Smooth muscle cell (in vitro differentiated cells): ENCODE results near the gene UBE2J2. TPM values are rescaled to one million over a fixed set of nuclear protein-coding genes. Genes with fewer than 3 reads are reported as not detected.

ENCODE experiments used
- DNase-seq: peaks from one replicate; lab custom pipeline; 2025; ENCODE audit not compliant: unreplicated experiment; lab: John Stamatoyannopoulos, UW
- H2AFZ ChIP-seq: fragments of 200-600 bp; sonication (generic); 2 replicates; pipeline ENCODE4 v1.6.0; 2016; ENCODE audit warnings: antibody characterized with exemption, low read depth, mild to moderate bottlenecking
- H3F3A ChIP-seq: fragments of 200-600 bp; sonication (generic); 2 replicates; pipeline ENCODE4 v1.6.0; 2017; ENCODE audit warnings: antibody characterized with exemption, low read depth
- H3K27ac ChIP-seq: fragments of 200-600 bp; sonication (generic); 2 replicates; pipeline ENCODE4 v1.5.1; 2016; ENCODE audit warnings: low read depth, mild to moderate bottlenecking
- H3K27me3 ChIP-seq: fragments of 200-600 bp; sonication (generic); 2 replicates; pipeline ENCODE4 v1.6.1; 2016; ENCODE audit warnings: low read depth, mild to moderate bottlenecking
- H3K36me3 ChIP-seq: fragments of 200-600 bp; sonication (generic); 2 replicates; pipeline ENCODE4 v1.5.1; 2016; ENCODE audit warnings: low read depth
- H3K4me1 ChIP-seq: fragments of 200-600 bp; sonication (generic); 2 replicates; pipeline ENCODE4 v1.5.1; 2016; ENCODE audit warnings: low read depth
- H3K4me2 ChIP-seq: fragments of 200-600 bp; sonication (generic); 2 replicates; pipeline ENCODE4 v1.6.0; 2016; ENCODE audit warnings: mild to moderate bottlenecking
- H3K4me3 ChIP-seq: fragments of 200-600 bp; sonication (generic); 2 replicates; pipeline ENCODE4 v1.5.1; 2016; ENCODE audit warnings: mild to moderate bottlenecking
- H3K79me2 ChIP-seq: fragments of 200-600 bp; sonication (generic); 2 replicates; pipeline ENCODE4 v1.6.0; 2016; ENCODE audit warnings: low read depth, mild to moderate bottlenecking
- H3K9ac ChIP-seq: fragments of 200-600 bp; sonication (generic); 2 replicates; pipeline ENCODE4 v1.6.0; 2016; ENCODE audit warnings: low read depth
- H3K9me3 ChIP-seq: fragments of 200-600 bp; sonication (generic); replicated peaks from 2 replicates; pipeline ENCODE4 v1.5.1; 2016; ENCODE audit warnings: low read depth
- H4K20me1 ChIP-seq: fragments of 200-600 bp; sonication (generic); 2 replicates; pipeline ENCODE4 v1.6.0; 2016; ENCODE audit warnings: low read depth
- WGBS: methylation state at CpG from one replicate; pipeline ENCODE4 v1.1.7; 2016; ENCODE audit warnings: low lambda C conversion rate; 5-methylcytosine and 5-hydroxymethylcytosine counted together
- polyA plus RNA-seq: library from polyadenylated mRNA; unstranded; fragments of >200 nt; fragmentation: Nextera tagmentation; extraction: Ambion mirVana; gene quantifications from 2 replicates; pipeline ENCODE4 v1.2.1, GENCODE V29; 2016
- total RNA-seq: library from RNA; depleted of rRNA; stranded (reverse); fragments of >200 nt; gene quantifications from 2 replicates; pipeline ENCODE4 v1.2.3, GENCODE V29; 2014
- TF ChIP-seq, protein P1 (sequence below): fragments of 200-600 bp; sonication (generic); IDR thresholded peaks from 2 replicates; pipeline ENCODE4 v1.5.1; 2017; ENCODE audit warnings: borderline replicate concordance, mild to moderate bottlenecking, antibody characterized with exemption; ENCODE audit not compliant: insufficient read depth, poor library complexity, severe bottlenecking

UBE2J2 gene
- total and polyA plus RNA-seq, 2 experiments from 2014 or later = 30.2 to 72.9 TPM

DNA sequence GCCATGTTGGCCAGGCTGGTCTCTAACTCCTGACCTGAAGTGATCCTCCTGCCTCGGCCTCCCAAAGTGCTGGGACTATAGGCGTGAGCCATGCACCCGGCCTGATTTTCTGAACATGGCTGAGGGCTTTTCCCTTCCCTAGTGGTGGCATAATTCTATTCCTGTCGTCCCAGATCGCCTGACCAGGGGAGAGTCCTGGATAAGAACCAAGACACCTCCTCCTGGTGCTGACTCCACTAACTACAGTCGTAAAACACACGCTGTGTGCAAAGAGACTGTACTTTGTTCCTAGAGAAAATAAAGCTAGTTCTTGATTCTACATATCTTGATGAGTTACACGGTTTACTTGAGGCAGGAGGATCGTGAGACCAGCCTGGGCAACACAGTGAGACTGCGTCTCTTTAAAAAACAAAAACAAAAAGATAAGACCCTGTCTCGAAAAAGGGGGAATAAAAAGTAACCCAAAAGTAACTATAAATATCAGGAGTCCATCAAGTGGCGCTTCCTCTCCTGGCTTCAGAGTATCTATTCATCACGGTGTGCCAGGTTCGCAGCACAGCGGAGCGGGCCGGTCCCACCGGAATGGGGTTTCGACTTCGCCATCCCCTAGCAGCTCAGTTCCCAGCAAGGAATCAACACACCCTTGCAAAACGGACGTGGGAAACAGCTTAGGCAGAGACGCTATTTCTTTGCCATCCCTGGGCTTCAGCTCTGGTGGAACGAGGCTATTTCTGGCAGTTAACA lies 42.8 kb downstream of the UBE2J2 start:
- DNase-seq = no peak
- Histone ChIP-seq H3K4me1 (peaks cover 7% of the 10 kb centered on the region), H3K4me2 (peak overlapping the region; percentile 87), H2AFZ (peak overlapping the region; percentile 51), H3K27me3 (no peaks in the 10 kb centered on the region), H3K9me3 (no peaks in the 10 kb centered on the region), H3K36me3 (no peaks in the 10 kb centered on the region), H3K4me3 (peak overlapping the region; percentile 99), H3K27ac (peak overlapping the region; percentile 80), H3K9ac (peak overlapping the region; percentile 95), H4K20me1 (peaks cover 45% of the 10 kb centered on the region), H3K79me2 (peaks cover 62% of the 10 kb centered on the region), H3F3A (no peaks in the 10 kb centered on the region)
- TF ChIP-seq, protein P1, sequence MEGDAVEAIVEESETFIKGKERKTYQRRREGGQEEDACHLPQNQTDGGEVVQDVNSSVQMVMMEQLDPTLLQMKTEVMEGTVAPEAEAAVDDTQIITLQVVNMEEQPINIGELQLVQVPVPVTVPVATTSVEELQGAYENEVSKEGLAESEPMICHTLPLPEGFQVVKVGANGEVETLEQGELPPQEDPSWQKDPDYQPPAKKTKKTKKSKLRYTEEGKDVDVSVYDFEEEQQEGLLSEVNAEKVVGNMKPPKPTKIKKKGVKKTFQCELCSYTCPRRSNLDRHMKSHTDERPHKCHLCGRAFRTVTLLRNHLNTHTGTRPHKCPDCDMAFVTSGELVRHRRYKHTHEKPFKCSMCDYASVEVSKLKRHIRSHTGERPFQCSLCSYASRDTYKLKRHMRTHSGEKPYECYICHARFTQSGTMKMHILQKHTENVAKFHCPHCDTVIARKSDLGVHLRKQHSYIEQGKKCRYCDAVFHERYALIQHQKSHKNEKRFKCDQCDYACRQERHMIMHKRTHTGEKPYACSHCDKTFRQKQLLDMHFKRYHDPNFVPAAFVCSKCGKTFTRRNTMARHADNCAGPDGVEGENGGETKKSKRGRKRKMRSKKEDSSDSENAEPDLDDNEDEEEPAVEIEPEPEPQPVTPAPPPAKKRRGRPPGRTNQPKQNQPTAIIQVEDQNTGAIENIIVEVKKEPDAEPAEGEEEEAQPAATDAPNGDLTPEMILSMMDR = peak; percentile 27
- WGBS = 29% methylated on average over 24 of the region's 24 CpGs

DNA sequence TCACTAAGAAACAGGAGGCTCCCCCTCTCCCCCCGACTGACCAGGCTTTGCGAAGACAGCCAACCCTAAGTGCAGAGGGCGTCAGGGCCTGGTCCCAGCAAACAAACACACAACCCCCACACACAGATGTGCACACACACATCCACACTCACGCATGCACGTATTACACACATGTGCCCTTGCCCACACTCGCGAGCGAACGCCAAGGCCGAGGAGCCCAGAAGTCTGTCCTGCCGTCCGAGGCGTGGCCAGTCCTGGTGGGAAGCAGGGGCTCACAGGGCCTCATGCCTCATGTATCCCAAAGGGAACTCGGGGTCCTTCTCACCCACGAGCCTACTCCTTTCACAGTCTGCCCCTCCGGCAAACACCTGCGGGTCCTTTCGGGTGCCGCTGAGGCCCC lies 43.9 kb downstream of the UBE2J2 start:
- TF ChIP-seq, protein P1 = no peak
- H3K4me1 ChIP-seq = peaks cover 7% of the 10 kb centered on the region
- no peak overlapping the region for H3K27ac ChIP-seq
- no peak overlapping the region for H3K4me3 ChIP-seq
- H4K20me1 ChIP-seq = peaks cover 56% of the 10 kb centered on the region
- H3F3A ChIP-seq = no peaks in the 10 kb centered on the region
- WGBS = 95% methylated on average over 19 of the region's 19 CpGs
- no peak overlapping the region for H2AFZ ChIP-seq
- no peaks in the 10 kb centered on the region for H3K36me3 ChIP-seq
- H3K9ac ChIP-seq = no peak overlapping the region
- H3K9me3 ChIP-seq = no peaks in the 10 kb centered on the region
- H3K79me2 ChIP-seq = peaks cover 71% of the 10 kb centered on the region
- no peaks in the 10 kb centered on the region for H3K27me3 ChIP-seq
- no peak for DNase-seq
- peak overlapping the region; percentile 87 for H3K4me2 ChIP-seq

DNA sequence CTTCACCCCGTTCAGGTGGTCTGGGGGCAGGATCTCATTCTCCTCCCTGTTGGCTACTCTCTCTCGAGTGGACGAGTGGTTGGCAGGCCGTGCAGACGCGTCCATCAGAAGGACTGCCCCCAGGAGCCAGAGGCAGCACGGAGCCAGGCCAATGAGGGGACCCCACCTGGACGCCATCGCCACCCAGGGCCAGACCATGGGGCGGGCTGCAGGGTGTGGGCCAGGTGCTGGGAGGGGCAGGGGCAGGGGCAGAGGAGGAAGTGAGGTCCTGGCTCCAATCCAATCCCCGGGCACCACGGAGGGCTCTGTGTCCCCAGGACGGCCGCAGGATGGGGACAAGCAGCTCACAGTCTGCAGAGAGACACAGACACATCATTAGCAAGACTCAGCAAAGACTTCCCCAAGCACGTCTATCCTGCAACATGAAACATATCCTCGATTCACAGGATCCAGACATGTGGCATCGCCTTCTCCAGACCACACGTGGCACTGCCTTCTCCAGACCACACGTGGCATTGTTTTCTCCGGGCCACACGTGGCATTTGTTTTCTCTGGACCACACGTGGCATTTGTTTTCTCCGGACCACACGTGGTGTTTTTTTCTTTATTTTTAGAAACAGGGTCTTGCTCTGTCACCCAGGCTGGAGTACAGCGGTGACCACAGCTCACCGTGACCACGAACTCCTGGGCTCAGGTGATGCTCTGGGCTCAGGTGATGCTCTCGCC lies 44.9 kb downstream of the UBE2J2 start:
- Histone ChIP-seq H3K9ac (no peak overlapping the region), H3F3A (no peaks in the 10 kb centered on the region), H3K4me3 (no peak overlapping the region), H3K27me3 (no peaks in the 10 kb centered on the region), H3K4me1 (peaks cover 7% of the 10 kb centered on the region), H4K20me1 (peaks cover 65% of the 10 kb centered on the region), H3K4me2 (no peak overlapping the region), H3K79me2 (peaks cover 78% of the 10 kb centered on the region), H3K9me3 (no peaks in the 10 kb centered on the region), H3K27ac (no peak overlapping the region), H3K36me3 (no peaks in the 10 kb centered on the region), H2AFZ (no peak overlapping the region)
- TF ChIP-seq, protein P1 = no peak
- no peak for DNase-seq
- WGBS = 94% methylated on average over 28 of the region's 28 CpGs
